ENCODE measurements around the gene SEC61B.

Gene SEC61B

DNA sequence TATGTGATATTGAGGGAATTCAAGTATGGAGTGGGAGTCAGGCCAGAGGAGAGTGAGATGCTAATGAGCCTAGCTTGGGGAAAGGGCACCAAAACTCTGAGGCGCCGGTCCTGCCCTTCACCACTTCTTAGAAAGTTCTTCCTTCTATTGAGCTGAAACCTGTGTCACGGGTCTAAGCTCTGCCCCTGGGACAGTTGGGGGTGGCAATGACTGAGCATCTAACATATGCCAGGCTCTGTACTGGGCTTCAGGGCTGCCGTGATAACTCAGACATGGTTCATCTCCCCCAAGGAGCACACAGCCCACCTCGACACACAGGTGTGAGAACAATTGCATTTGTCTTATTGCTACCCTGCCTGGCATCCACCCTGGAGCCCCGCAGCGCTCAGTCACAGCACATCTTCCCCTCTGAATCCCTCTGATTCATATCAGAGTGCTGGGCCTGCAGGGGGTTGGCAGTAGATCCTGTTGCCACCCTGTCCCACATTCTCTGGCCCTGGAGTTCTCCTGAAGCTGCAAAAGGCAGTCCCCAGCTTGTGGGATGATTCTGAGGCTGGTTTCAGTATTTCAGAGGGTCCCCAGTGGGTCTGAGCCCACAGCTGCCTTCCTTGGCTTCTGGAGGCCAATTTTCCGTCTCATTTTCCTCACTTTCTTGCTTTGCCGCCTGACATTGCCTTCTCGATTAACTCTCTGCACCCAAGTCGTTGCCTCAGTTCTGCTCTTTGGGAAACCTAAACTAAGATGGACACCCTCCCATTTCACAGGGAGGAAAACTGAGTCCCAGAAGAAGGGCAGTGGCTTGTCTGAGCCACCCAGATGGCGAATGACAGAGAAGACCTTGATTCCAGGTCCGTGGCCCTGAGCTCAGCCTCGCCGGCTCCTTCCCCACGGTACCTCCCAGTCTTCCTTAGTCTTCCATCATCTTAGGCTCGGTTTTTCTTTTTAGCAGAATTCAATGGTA lies 42.9 kb upstream of the SEC61B start (continued):
- TF ChIP-seq TSHZ1 (tag by site-specific recombination; IDR thresholded peaks at IDR 0.05; ENCODE audit: borderline replicate concordance) (no peak), BCL11A (tag by site-specific recombination; IDR thresholded peaks at IDR 0.05; ENCODE audit: low read depth) (no peak)

- ChIA-PET CTCF (no interaction called here), POLR2A (no interaction called here)
- no peaks in the 10 kb centered on the region for H3K36me3 ChIP-seq (ENCODE audit: control insufficient read depth in 2 of 2, insufficient read depth in 1 of 2, low read length in 2 of 2)
- no peak for TF ChIP-seq REPIN1 (tag by site-specific recombination; IDR thresholded peaks at IDR 0.05; ENCODE audit: low read depth)
- TF ChIP-seq BCL11A (tag by site-specific recombination; IDR thresholded peaks at IDR 0.05; ENCODE audit: low read depth), result no peak
- TF ChIP-seq ZNF510 (tag by site-specific recombination; IDR thresholded peaks at IDR 0.05; ENCODE audit: insufficient replicate concordance), result no peak
- no peak for TF ChIP-seq PRDM1 (tag by site-specific recombination; IDR thresholded peaks at IDR 0.05)
- TF ChIP-seq ZNF138 (tag by site-specific recombination; IDR thresholded peaks at IDR 0.05; ENCODE audit: borderline replicate concordance), result no peak
- no peak for TF ChIP-seq ZSCAN16 (tag by site-specific recombination; IDR thresholded peaks at IDR 0.05)
- TF ChIP-seq, protein P1, sequence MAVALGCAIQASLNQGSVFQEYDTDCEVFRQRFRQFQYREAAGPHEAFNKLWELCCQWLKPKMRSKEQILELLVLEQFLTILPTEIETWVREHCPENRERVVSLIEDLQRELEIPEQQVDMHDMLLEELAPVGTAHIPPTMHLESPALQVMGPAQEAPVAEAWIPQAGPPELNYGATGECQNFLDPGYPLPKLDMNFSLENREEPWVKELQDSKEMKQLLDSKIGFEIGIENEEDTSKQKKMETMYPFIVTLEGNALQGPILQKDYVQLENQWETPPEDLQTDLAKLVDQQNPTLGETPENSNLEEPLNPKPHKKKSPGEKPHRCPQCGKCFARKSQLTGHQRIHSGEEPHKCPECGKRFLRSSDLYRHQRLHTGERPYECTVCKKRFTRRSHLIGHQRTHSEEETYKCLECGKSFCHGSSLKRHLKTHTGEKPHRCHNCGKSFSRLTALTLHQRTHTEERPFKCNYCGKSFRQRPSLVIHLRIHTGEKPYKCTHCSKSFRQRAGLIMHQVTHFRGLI (tag by site-specific recombination; IDR thresholded peaks at IDR 0.05), result no peak
- TF ChIP-seq ZFP69B (tag by site-specific recombination; IDR thresholded peaks at IDR 0.05), result no peak
- no peak for TF ChIP-seq ZNF16 (tag by site-specific recombination; IDR thresholded peaks at IDR 0.05; ENCODE audit: low read depth)
- no peak for TF ChIP-seq ZNF501 (tag by site-specific recombination; IDR thresholded peaks at IDR 0.05)
- no peak for TF ChIP-seq ZNF639 (tag by site-specific recombination; IDR thresholded peaks at IDR 0.05)
- TF ChIP-seq TRIM28 (IDR thresholded peaks at IDR 0.05; ENCODE audit: borderline replicate concordance, low read length), result no peak
- no peak for TF ChIP-seq ZNF114 (tag by site-specific recombination; IDR thresholded peaks at IDR 0.05)
- TF ChIP-seq ZNF549 (tag by site-specific recombination; IDR thresholded peaks at IDR 0.05), result no peak
- no peak for TF ChIP-seq ZNF521 (tag by site-specific recombination; IDR thresholded peaks at IDR 0.05)
- no peak for TF ChIP-seq ZNF629 (tag by site-specific recombination; IDR thresholded peaks at IDR 0.05)
- TF ChIP-seq, protein P2, sequence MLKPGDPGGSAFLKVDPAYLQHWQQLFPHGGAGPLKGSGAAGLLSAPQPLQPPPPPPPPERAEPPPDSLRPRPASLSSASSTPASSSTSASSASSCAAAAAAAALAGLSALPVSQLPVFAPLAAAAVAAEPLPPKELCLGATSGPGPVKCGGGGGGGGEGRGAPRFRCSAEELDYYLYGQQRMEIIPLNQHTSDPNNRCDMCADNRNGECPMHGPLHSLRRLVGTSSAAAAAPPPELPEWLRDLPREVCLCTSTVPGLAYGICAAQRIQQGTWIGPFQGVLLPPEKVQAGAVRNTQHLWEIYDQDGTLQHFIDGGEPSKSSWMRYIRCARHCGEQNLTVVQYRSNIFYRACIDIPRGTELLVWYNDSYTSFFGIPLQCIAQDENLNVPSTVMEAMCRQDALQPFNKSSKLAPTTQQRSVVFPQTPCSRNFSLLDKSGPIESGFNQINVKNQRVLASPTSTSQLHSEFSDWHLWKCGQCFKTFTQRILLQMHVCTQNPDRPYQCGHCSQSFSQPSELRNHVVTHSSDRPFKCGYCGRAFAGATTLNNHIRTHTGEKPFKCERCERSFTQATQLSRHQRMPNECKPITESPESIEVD (tag by site-specific recombination; IDR thresholded peaks at IDR 0.05), result no peak
- no peak for TF ChIP-seq ZNF548 (tag by site-specific recombination; IDR thresholded peaks at IDR 0.05)
- no peak for TF ChIP-seq IKZF3 (tag by site-specific recombination; IDR thresholded peaks at IDR 0.05)
- TF ChIP-seq, protein P3, sequence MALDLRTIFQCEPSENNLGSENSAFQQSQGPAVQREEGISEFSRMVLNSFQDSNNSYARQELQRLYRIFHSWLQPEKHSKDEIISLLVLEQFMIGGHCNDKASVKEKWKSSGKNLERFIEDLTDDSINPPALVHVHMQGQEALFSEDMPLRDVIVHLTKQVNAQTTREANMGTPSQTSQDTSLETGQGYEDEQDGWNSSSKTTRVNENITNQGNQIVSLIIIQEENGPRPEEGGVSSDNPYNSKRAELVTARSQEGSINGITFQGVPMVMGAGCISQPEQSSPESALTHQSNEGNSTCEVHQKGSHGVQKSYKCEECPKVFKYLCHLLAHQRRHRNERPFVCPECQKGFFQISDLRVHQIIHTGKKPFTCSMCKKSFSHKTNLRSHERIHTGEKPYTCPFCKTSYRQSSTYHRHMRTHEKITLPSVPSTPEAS (tag by site-specific recombination; IDR thresholded peaks at IDR 0.05), result no peak
- H3K4me3 ChIP-seq (ENCODE audit: low read depth, low read length), result no peak overlapping the region
- no peaks in the 10 kb centered on the region for H3K9me3 ChIP-seq (ENCODE audit: control insufficient read depth, insufficient read depth, low read depth, low read length)
- no peak overlapping the region for H3K27ac ChIP-seq (ENCODE audit: extremely low read depth, low read depth, low read length)
- H3K4me1 ChIP-seq (ENCODE audit: control insufficient read depth, insufficient read depth, low read length), result no peaks in the 10 kb centered on the region; the same call in 1 of the 2 replicates
Observed at GRCh38 chr9:99180199-99180598, 41.9 kb upstream of the SEC61B start.
